ENCODE data around the gene SLC31A1. TPM values are rescaled to one million over a fixed set of nuclear protein-coding genes. Genes with fewer than 3 reads are reported as not detected.

The SLC31A1 gene
- polyA plus RNA-seq, 1 donor (not counting 4 experiments of a cell fraction or from before 2014, with no cell fraction given), result 20.3 TPM

DNA sequence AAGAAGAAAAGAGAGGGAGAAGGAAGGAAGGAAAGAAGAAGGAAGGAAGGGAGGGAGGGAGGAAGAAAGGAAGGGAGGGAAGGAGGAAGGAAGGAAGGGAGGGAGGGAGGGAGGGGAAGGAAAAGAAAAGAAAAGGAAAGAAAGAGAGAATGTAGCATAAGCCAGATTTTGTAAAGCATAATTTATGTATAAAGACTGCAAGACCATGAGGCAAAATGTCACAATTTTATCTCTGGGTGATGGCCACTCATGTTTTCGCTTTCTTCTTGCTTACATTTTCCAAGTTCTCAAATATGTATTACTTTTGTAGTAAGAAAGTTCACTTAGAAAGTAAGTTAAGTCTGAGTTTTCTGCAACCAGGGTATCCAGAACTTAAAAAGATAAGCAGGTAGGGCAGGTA lies 85.2 kb downstream of the SLC31A1 start:
- FAIRE-seq, result no peak
- no peaks in the 10 kb centered on the region for H3K9me1 ChIP-seq (ENCODE audit: control insufficient read depth, extremely low read depth, insufficient read depth, low read length)
- H4K20me1 ChIP-seq (ENCODE audit: control insufficient read depth, extremely low read depth, insufficient read depth, low read length), result no peaks in the 10 kb centered on the region
- no peak overlapping the region for H2AFZ ChIP-seq (ENCODE audit: control insufficient read depth, low read length)
- no peaks in the 10 kb centered on the region for H3K79me2 ChIP-seq (ENCODE audit: control insufficient read depth, insufficient read depth, low read length)
- H3K4me3 ChIP-seq (ENCODE audit: control insufficient read depth in 2 of 3, extremely low read depth in 1 of 3, insufficient read depth in 2 of 3, low read depth in 1 of 3, low read length in 3 of 3), result no peak overlapping the region
- H3K9me3 ChIP-seq (ENCODE audit: control insufficient read depth, low read depth, low read length), result no peaks in the 10 kb centered on the region
- no peak overlapping the region for H3K27ac ChIP-seq (ENCODE audit: control insufficient read depth, insufficient read depth, low read length)
- dilution Hi-C loops (cut with MboI; ENCODE audit: extremely low pct_ligation_motif_present, low sequenced_read_pairs), result no loop called here
- no peak overlapping the region for H3K9ac ChIP-seq (ENCODE audit: control insufficient read depth, extremely low read depth, insufficient read depth, low read length)
- DNase-seq (ENCODE audit: low read depth, low spot score), result no peak
- H3K4me2 ChIP-seq (ENCODE audit: control insufficient read depth, extremely low read depth, insufficient read depth, low read depth, low read length), result no peak overlapping the region
- TF ChIP-seq, protein P1, sequence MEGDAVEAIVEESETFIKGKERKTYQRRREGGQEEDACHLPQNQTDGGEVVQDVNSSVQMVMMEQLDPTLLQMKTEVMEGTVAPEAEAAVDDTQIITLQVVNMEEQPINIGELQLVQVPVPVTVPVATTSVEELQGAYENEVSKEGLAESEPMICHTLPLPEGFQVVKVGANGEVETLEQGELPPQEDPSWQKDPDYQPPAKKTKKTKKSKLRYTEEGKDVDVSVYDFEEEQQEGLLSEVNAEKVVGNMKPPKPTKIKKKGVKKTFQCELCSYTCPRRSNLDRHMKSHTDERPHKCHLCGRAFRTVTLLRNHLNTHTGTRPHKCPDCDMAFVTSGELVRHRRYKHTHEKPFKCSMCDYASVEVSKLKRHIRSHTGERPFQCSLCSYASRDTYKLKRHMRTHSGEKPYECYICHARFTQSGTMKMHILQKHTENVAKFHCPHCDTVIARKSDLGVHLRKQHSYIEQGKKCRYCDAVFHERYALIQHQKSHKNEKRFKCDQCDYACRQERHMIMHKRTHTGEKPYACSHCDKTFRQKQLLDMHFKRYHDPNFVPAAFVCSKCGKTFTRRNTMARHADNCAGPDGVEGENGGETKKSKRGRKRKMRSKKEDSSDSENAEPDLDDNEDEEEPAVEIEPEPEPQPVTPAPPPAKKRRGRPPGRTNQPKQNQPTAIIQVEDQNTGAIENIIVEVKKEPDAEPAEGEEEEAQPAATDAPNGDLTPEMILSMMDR (optimal IDR thresholded peaks at IDR 0.05 in 1 of 3, IDR thresholded peaks at IDR 0.05 in 1 of 3, conservative IDR thresholded peaks at IDR 0.05 in 1 of 3; ENCODE audit: extremely low read depth in 1 of 3, insufficient read depth in 2 of 3, low read length in 3 of 3), result no peak
- TF ChIP-seq EZH2 (IDR thresholded peaks at IDR 0.05; ENCODE audit: low read length), result no peak
- H3K27me3 ChIP-seq (ENCODE audit: control insufficient read depth, extremely low read depth, insufficient read depth, low read length), result peaks cover 5% of the 10 kb centered on the region
- H3K36me3 ChIP-seq (ENCODE audit: control insufficient read depth in 2 of 2, extremely low read depth in 1 of 2, insufficient read depth in 2 of 2, low read length in 2 of 2), result no peaks in the 10 kb centered on the region
- no peaks in the 10 kb centered on the region for H3K4me1 ChIP-seq (ENCODE audit: control insufficient read depth, extremely low read depth, insufficient read depth, low read length)

DNA sequence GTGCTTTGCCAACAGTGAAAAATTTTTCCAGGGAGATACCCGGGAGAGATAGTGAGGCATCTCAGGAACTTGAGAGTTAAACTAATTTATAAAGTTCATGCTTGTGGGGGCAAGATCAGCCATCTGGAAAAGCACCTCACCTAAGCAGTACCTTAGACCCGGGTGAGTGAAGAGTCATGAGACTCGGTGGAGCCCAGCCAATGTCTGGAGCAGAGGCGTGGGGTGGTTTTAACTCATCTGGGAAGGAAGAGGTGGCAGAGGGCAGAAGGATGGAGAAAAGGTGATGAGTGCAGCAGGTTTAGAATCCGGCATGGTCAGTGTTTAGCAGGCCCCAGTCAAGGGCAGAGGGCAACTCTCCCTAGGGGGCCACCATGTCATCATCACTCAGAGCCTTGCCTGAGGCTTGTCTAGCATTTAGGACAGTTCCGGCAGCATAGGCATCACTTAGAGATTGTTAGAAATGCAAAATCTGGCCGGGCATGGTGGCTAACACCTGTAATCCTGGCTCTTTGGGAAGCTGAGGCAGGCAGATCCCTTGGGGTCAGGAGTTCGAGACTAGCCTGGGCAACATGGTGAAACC lies 86.1 kb downstream of the SLC31A1 start:
- no peak for TF ChIP-seq EZH2 (IDR thresholded peaks at IDR 0.05; ENCODE audit: low read length)
- TF ChIP-seq, protein P1 (optimal IDR thresholded peaks at IDR 0.05 in 1 of 3, IDR thresholded peaks at IDR 0.05 in 1 of 3, conservative IDR thresholded peaks at IDR 0.05 in 1 of 3; ENCODE audit: extremely low read depth in 1 of 3, insufficient read depth in 2 of 3, low read length in 3 of 3), result no peak
- no peak overlapping the region for H3K9ac ChIP-seq (ENCODE audit: control insufficient read depth, extremely low read depth, insufficient read depth, low read length)
- no peak overlapping the region for H2AFZ ChIP-seq (ENCODE audit: control insufficient read depth, low read length)
- no peak overlapping the region for H3K4me3 ChIP-seq (ENCODE audit: control insufficient read depth in 2 of 3, extremely low read depth in 1 of 3, insufficient read depth in 2 of 3, low read depth in 1 of 3, low read length in 3 of 3)
- DNase-seq (ENCODE audit: low read depth, low spot score) (no peak), FAIRE-seq (no peak)
- no peaks in the 10 kb centered on the region for H3K9me3 ChIP-seq (ENCODE audit: control insufficient read depth, low read depth, low read length)
- dilution Hi-C loops (cut with MboI; ENCODE audit: extremely low pct_ligation_motif_present, low sequenced_read_pairs), result no loop called here
- no peak overlapping the region for H3K4me2 ChIP-seq (ENCODE audit: control insufficient read depth, extremely low read depth, insufficient read depth, low read depth, low read length)
- H3K27me3 ChIP-seq (ENCODE audit: control insufficient read depth, extremely low read depth, insufficient read depth, low read length), result peaks cover 5% of the 10 kb centered on the region
- H3K27ac ChIP-seq (ENCODE audit: control insufficient read depth, insufficient read depth, low read length), result no peak overlapping the region
- no peaks in the 10 kb centered on the region for H3K36me3 ChIP-seq (ENCODE audit: control insufficient read depth in 2 of 2, extremely low read depth in 1 of 2, insufficient read depth in 2 of 2, low read length in 2 of 2)
- H4K20me1 ChIP-seq (ENCODE audit: control insufficient read depth, extremely low read depth, insufficient read depth, low read length), result no peaks in the 10 kb centered on the region
- no peaks in the 10 kb centered on the region for H3K9me1 ChIP-seq (ENCODE audit: control insufficient read depth, extremely low read depth, insufficient read depth, low read length)
- H3K4me1 ChIP-seq (ENCODE audit: control insufficient read depth, extremely low read depth, insufficient read depth, low read length), result no peaks in the 10 kb centered on the region
- no peaks in the 10 kb centered on the region for H3K79me2 ChIP-seq (ENCODE audit: control insufficient read depth, insufficient read depth, low read length)

Data from keratinocyte (primary cell).